Endothelial cell of hepatic sinusoid (primary cell): ENCODE measurements around the gene SGCG.

Experiments
- in situ Hi-C: cut with HindIII; loops from 2 replicates; pipeline ENCODE4 v1.10.0; 2017; ENCODE audit warnings: low sequenced_read_pairs

Gene SGCG

DNA sequence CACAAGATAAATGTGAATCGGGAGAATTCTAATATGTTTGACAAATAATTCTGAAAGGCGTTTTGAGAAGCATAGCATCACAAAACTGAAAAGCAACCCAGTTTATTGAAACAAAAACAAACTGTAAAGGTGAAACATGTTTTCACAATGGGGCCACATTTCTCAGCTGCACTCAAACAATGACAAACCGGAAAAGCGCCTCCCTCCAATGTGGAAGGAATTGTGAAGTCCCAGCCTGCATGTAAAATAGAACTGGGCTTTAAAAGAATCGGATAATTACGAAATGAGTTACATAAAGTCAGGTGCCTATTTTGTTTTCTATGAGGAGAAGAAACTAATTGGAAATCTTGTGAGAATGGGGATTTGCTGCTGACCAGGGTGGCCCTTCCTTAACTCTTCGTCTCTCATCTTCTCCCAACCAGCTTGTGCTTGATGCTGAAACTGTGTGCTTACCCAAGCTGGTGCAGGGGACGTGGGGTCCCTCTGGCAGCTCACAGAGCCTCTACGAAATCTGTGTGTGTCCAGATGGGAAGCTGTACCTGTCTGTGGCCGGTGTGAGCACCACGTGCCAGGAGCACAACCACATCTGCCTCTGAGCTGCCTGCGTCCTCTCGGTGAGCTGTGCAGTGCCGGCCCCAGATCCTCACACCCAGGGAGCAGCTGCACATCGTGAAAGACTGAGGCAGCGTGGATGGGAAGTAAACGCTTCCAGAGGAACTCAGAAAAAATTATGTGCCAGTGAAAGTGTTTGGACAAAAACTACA is 143.3 kb downstream of the SGCG start:
- in situ Hi-C loops = no loop called here

DNA sequence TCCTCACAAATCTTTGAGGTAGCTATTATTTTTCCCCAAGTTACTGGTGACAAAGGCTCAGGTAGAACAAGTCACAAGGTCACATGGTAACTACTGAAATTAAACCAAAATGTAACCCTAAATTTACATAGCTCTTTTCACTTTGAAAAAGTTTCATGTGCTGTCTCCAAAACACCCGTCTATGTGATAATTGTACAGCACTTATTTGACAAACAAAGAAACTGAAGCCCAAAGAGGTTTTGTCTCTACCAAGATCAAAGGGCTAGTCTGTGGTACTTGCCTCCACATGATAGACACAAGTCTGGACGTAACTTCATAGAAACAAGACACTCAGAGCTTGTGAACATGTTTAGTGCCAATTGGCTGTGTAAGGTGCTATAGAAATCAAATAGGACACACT is 144.4 kb downstream of the SGCG start:
- in situ Hi-C loops = no loop called here

GRCh38 chr13:23330356-23330755 is 149.6 kb downstream of the SGCG start:
- in situ Hi-C loops = no loop called here

GRCh38 chr13:23339225-23339624 is 158.4 kb downstream of the SGCG start:
- in situ Hi-C loops = no loop called here

- in situ Hi-C loops = no loop called here
Observed at GRCh38 chr13:23344931-23345595, 164.3 kb downstream of the SGCG start.

GRCh38 chr13:23347601-23348000 is 166.8 kb downstream of the SGCG start:
- in situ Hi-C loops = no loop called here

DNA sequence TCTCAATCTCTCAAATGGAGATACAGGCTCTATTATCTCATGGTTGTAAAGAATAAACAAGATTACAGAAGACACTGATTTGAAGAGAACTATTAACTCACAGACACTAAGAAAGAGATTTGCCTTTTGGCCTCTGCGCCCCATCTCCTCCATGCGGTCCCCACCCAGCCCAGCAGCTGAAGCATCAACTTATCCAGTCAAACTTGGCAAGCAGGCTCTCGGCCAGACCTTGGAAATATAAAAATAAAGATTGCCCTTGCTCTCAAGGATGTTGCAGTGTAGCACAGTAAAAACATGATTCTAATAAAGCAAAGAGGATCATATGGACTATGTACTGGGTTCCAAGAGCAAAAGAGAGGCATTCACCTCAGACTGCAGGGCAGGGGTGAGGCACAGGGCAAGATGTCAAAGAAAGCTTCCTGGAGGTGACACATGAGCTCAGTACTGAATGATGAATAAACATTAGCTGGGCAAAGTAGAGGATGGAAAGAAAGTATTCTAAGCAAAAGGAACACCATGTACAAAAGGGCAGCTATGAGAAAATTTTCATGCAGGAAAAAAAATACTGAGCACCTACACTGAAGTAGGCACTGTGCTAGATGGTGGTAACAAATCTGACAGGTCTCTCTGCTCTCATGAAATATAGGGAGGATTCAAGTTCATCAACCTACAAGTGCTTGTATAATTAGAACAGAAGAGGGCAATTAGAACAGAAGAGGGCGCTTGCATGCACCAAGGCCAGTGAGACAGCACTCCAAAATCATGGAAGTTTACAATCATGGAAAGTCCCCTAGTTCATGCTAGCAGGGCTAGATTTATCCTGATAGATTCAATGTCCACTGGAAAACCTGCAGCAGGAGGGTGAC is 167.7 kb downstream of the SGCG start:
- in situ Hi-C loops = no loop called here

DNA sequence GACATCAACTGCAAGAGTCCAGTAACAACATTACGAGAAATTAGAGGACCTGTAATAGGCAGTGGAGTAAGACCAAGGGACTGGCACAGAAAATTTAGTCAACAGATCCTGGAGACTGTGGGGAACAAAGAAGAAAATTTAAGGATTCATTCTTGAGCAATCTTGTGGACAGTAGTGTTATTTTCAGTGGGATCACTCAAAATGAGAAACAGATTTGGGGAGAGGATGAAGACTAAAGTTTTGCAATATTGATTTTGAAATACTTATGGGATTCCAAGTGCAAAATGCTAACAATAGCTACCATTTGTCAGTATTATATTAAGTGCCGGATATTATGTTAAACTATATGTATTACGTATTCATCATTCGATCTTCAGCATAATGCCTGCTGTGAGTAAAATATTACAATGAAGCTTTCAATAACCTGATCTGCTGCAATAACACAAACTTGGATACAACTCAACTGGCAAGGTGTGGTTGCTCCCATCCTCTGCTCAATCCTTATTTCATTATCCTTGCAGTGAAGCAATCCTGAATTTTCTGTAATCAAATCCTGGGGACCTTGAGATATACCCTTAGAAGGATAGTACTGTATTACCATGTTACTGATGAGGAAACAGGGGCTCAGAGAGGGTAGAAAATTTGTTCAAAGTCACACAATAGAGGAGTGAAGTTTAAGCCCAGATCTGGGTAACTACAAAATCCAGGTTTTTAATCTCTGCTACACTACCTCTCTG is 168.6 kb downstream of the SGCG start:
- in situ Hi-C loops = no loop called here

- in situ Hi-C loops = loop anchor here (5.0 kb wide), 1 partner anchor 72 kb away; no protein-coding TSS in a partner anchor
Observed at GRCh38 chr13:23350009-23350408, 169.2 kb downstream of the SGCG start.

DNA sequence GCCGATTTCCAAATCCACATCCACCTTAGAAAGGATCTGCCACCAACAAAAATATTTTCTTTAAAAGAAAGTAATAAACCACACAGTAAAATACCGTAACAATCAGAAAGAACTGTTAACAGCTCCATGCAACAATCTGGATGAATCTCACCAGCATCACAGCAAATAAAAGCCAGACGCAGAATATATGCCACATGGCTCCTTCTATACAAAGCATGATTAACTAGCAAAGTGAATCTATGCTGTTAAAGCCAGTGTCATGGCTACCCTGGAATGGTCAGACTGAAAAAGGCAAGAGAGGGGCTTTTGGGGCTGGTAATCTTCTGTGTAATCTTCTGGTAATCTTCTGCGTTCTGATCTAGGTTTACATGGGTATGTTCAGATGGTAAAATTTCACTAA is 171.4 kb downstream of the SGCG start:
- in situ Hi-C loops = loop anchor here (5.0 kb wide), 1 partner anchor 70 kb away; no protein-coding TSS in a partner anchor

GRCh38 chr13:23354520-23354919 is 173.7 kb downstream of the SGCG start:
- in situ Hi-C loops = loop anchor here (5.0 kb wide), 1 partner anchor 68 kb away; no protein-coding TSS in a partner anchor

GRCh38 chr13:23356368-23356767 is 175.6 kb downstream of the SGCG start:
- in situ Hi-C loops = no loop called here

DNA sequence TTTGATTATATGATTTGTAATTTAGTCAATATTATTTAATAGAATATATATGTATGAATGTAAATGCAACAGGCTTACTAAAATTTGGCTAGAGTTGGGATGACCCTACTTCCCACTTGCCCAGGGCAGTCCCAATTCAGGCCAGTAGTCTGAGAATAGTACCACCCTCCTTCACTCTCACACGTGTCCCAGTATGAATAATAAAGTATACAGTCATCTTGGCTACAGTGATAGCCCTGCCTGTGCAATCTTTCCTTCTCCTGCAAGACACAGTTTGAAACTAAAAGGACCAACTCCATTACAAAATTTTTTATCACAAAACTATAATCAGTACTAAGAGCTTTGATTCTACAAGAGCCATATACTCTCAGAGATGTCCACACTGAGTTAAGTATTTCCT is 176.6 kb downstream of the SGCG start:
- in situ Hi-C loops = no loop called here

DNA sequence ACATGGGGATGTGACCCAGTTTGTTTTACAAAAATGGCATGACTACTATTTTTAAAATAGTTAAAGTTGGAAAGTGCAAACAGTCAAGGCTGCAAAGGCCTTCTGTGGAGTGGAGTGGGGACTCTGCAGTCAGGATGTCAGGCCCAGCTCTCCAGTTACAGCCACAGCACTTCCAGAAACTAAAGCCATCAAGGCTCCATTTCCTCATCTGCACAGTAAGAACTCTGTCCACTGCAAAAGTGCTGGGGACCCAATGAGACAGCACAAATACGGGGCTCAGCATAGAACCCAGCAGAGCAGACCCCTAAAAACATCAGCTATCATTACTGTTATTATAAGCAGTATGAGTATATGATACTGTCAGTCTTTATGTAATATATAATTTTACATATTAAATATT is 179.1 kb downstream of the SGCG start:
- in situ Hi-C loops = no loop called here

- in situ Hi-C loops = no loop called here
Observed at GRCh38 chr13:23365652-23366051, 184.9 kb downstream of the SGCG start.

DNA sequence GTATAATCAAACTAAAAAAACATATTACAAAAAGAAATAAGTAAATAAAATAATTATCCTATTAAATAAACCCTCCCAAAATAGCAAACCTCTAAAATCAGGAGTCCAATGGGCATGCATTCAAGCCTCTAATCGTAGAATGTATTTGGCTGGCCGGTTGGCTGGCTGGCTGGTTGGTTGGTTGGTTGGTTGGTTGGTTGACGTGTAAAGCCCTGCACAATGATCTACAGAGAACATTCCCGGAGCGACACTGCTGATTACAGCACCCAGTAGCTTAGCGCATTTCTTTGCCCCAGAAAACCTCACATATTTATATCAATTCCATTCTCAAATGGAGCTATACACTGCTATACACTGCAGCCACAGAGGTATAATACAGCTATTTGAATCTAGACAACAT is 187.1 kb downstream of the SGCG start:
- in situ Hi-C loops = no loop called here

- in situ Hi-C loops = no loop called here
Observed at GRCh38 chr13:23372264-23372906, 191.6 kb downstream of the SGCG start.
